Umbilical cord (tissue), 2 donors: ENCODE results near the gene ZNF778. TPM values are rescaled to one million over a fixed set of nuclear protein-coding genes. Genes with fewer than 3 reads are reported as not detected.
"Not testable (repeated sequence)": the region's sequence is repeated elsewhere in the genome, so short reads cannot be mapped to it uniquely, and the experiment has no call there.

Experiments used
- DNase-seq: peaks from one replicate; pipeline ENCODE4 v3.0.0-alpha.2; 2015; ENCODE audit warnings: low spot score
- total RNA-seq: library from RNA; depleted of rRNA; stranded (reverse); fragments of >200 nt; gene quantifications from one replicate; pipeline ENCODE4 v1.2.3, GENCODE V29; 2014; ENCODE audit warnings: low replicate concordance; ENCODE audit not compliant: insufficient read depth

The ZNF778 gene
- total RNA-seq, 1 donor from 2014 or later: 43.8 TPM

GRCh38 chr16:89216315-89217137 lies 977 bp upstream of the ZNF778 start:
- peak; percentile 86 for DNase-seq

- DNase-seq: no peak
These were observed 440 bp upstream of the ZNF778 start for GRCh38 chr16:89217138-89217387.

- DNase-seq: no peak
These were observed 1.9 kb downstream of the ZNF778 start for GRCh38 chr16:89219365-89219764.

GRCh38 chr16:89221604-89222003 lies 4.1 kb downstream of the ZNF778 start:
- no peak for DNase-seq

GRCh38 chr16:89222931-89223330 lies 5.4 kb downstream of the ZNF778 start:
- DNase-seq: no peak

DNA sequence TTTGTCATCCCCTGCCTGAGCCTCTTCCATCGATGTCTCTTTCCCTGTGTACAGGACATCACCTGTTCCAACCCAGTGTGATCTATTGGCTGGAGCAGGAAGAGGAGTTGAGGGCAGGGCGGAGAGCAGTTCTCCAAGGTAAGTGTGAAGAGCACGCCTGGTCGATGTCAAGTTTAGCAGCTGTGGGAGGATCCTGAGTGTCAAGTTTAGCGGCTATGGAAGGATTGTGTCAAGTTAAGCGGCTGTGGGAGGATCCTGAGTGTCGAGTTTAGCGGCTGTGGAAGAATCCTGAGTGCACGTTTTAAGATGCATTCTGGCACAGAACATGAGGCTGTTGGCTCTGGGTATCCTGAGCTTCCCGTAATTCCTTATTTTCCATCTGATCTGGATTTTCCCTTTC lies 7.2 kb downstream of the ZNF778 start:
- no peak for DNase-seq

DNA sequence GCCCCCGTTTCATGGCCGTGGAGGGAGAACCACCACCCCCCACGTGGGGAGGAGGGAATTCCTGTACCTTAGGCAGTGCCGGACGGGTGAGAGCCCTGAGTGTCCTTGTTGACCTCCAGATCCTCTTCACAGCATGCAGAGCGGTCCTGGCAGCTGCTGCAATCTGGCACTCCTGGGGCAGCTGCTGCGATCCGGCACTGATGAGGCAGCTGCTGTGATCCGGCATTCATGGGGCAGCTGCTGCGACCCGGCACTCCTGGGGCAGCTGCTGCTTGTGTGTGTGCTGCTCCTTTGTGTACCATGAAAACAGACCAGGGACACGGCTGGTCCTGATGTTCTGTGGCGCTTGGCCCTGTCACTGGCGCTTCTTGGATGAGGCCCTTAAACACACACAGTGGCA lies 12.8 kb downstream of the ZNF778 start:
- no peak for DNase-seq

DNA sequence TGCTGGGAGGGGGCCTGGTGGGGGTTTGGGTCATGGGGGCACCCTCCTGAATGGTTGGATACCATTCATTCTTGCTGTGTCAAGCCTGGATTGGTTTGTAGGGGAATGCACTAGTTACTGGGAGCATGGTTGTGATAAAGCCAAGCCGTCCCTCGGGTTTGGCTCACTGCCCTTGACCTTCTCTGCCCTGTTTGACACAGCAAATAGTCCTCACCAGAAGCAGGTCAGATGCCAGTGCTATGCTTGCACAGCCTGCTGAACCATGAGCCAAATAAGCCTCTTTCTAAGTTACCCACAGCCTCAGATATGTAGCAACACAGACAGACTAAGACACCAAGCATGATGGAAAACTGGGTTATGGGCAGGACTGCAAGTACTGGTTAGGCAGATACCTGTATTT lies 14.6 kb downstream of the ZNF778 start:
- DNase-seq: no peak

- DNase-seq: no peak
These were observed 16.4 kb downstream of the ZNF778 start for GRCh38 chr16:89233678-89234490.

GRCh38 chr16:89237733-89238132 lies 20.2 kb downstream of the ZNF778 start:
- no peak for DNase-seq

DNA sequence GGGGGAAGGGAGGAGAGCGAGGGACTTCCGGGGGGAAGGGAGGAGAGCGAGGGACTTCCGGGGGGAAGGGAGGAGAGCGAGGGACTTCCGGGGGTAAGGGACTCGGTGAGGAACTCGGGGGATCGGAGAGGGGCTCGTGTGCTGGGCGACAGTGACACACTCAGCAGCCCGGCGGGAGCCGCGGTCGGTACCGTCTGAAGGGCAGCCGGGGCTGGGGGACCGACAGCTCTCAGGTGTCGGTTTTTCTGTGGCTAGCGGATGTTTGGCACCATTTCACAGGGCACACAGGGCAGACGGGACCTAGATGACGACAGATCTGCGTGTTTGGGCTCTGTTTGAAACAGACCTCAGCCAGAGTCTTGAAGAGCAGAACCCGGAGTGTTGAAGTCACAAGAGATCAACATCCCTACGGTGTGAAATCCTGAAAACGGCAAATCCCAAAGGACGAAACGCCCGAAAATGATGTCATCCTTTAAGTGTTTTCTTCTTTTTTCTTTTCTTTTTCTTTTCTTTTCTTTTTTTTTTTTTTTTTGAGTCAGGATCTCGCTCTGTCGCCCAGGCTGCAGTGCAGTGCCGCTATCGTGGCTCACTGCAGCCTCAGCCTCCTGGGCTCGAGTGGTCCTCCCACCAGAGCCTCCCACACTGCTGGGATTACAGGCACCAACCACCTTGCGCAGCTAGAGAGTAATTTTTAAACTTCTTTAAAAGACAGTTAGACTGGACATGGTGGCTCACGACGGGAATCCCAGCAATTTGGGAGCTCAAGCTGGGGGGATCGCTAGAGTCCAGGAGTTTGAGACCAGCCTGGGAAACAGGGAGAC lies 23.9 kb downstream of the ZNF778 start:
- peak; percentile 72 for DNase-seq

- no peak for DNase-seq
These were observed 25.3 kb downstream of the ZNF778 start for GRCh38 chr16:89242795-89243200.

GRCh38 chr16:89243664-89244063 lies 26.2 kb downstream of the ZNF778 start:
- DNase-seq: no peak

DNA sequence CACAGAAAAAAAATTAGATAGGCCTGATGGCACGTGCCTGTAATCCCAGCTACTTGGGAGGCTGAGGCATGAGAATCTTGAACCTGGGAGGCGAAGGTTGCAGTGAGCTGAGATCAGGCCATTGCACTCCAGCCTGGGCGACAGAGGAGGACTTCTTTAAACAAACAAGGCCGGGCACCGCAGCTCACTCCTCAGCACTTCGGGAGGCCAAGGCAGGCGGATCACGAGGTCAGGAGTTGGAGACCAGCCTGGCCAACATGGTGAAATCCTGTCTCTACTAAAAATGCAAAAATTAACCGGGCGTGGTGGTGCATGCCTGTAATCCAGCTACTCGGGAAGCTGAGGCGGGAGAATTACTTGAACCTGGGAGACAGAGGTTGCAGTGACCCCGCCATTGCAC lies 26.8 kb downstream of the ZNF778 start:
- not testable (repeated sequence) for DNase-seq

- DNase-seq: no peak
These were observed 27.3 kb downstream of the ZNF778 start for GRCh38 chr16:89244754-89245153.

GRCh38 chr16:89246383-89246902 lies 28.9 kb downstream of the ZNF778 start:
- no peak for DNase-seq

DNA sequence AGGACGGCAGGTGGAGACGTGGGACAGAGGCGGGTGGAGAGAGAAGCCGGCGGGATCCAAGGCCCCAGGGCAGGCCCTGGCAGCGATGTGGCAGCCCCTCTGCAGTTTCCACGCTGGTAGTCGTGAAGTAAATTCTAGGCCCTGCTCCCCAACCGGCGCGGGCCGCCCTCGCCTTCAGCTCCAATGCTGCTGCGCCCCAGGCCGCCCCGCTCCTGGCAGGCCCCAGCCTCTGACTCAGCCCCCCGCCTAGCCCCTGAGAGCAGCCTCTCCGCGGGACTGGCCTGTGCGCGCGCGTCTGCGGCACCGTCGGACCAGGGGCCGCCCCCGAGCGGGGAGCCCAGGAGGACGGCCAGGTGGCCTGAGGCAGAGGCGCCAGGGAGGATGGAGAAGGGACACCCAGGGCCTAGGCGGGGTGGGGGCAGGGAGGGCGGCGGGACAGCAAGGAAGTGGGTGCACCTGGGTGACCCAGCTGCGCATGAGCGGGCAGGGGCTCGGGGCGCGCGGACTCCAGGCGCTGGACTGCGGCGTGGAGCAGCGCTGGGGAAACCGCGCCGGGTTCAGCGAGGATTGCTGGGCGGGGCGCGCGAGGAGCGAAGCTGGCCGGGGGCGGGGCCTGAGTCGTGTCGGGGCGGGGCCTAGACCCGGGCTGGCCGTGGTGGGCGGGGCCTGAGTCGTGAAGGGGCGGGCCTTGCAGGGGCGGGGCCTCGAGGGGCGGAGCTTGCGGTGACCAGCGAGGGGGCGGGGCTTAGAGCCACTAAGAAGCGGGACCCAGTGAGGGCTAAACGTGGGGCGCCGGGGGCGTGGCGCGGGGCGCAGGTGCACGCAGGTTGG lies 29.6 kb downstream of the ZNF778 start:
- peak; percentile 36 for DNase-seq

- DNase-seq: not testable (repeated sequence)
These were observed 30.2 kb downstream of the ZNF778 start for GRCh38 chr16:89247734-89248075.

DNA sequence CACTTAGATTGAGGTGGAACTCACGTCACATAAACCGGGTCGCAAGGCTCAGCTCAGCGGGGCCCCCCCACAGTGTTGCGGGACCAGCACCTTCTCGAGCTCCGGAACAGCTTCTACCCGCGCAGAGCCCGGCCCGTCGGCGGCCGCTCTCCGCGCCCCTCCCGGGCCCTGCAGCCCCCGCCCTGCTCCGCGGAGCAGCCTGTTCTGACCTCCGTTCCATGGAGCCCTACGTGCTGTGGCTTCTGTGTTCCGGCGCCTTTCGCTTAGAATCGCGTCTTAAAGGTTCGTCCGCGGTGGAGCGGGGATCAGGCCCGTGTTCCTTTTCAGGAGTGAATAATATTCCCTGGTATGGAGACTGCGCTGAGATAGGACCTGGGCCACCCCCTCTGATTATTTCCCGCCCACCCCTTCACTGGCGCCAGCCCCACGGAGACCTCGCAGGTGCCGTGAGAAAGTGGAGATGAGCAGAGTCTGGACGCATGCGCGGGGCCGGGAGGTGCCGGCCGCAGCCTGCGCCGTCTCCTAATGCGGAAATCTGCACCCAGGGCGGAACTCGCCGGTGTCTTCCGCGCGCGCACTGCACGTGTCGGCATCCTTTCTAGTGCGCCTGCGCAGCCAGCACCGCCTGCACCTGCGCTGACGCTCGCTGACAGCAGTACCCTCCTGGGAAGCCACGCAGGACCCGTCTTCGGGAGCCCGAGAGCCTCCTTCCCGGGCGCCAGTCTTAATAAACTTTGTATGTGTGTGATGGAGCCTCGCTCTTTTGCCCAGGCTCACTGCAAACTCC lies 30.9 kb downstream of the ZNF778 start:
- DNase-seq: no peak

DNA sequence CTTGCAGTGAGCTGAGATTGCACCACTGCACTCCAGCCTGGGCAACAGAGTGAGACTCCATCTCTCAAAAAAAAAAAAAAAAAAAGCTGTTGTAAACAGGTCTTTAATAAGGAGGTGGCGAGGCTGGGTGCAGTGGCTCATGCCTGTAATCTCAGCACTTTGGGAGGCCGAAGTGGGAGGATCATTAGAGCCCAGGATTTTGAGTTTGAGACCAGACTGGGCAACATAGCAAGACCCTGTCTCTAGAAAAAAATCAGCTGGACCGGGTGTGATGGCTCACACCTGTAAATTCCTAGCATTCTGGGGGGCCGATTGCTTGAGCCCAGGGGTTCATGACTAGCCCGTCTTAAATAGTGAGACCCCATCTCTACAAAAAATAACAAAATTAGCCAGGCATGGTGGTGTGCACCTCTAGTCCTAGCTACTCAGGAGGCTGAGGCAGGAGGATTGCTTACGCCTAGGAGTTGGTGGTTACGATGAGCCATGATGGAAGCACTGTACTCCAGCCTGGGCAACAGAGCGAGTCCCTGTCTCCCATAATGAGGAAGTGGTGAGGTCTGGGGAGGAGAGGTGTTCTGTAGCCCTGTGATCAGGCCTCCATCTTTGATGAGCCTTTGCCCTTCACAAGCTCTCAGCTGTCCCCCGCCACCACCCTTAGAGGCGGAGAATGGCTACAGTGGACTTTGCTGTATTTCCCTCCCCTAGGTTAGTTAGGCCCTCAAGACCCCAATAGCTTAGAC lies 36.2 kb downstream of the ZNF778 start:
- DNase-seq: no peak
